ENCODE data around the gene RAB28.

RAB28 gene

GRCh38 chr4:13368217-13368616, 115.9 kb downstream of the RAB28 start:
- no peak for DNase-seq

GRCh38 chr4:13367691-13368090, 116.4 kb downstream of the RAB28 start:
- no peak for DNase-seq

- DNase-seq: no peak
These were observed 116.9 kb downstream of the RAB28 start for GRCh38 chr4:13367244-13367643.

- DNase-seq: no peak
These were observed 118.9 kb downstream of the RAB28 start for GRCh38 chr4:13365195-13365594.

GRCh38 chr4:13364653-13365052, 119.5 kb downstream of the RAB28 start:
- no peak for DNase-seq

GRCh38 chr4:13364172-13364571, 120.0 kb downstream of the RAB28 start:
- DNase-seq: no peak

GRCh38 chr4:13359809-13360208, 124.3 kb downstream of the RAB28 start:
- DNase-seq: no peak

- no peak for DNase-seq
These were observed 128.8 kb downstream of the RAB28 start for GRCh38 chr4:13355111-13355880.

GRCh38 chr4:13349096-13349495, 135.0 kb downstream of the RAB28 start:
- no peak for DNase-seq

GRCh38 chr4:13348216-13348615, 135.9 kb downstream of the RAB28 start:
- no peak for DNase-seq

- no peak for DNase-seq
These were observed 136.5 kb downstream of the RAB28 start for GRCh38 chr4:13347517-13348125.

GRCh38 chr4:13344216-13344615, 139.9 kb downstream of the RAB28 start:
- DNase-seq: no peak

GRCh38 chr4:13340672-13341071, 143.5 kb downstream of the RAB28 start:
- DNase-seq: no peak

GRCh38 chr4:13331827-13332226, 152.3 kb downstream of the RAB28 start:
- no peak for DNase-seq

GRCh38 chr4:13329963-13330362, 154.2 kb downstream of the RAB28 start:
- no peak for DNase-seq

GRCh38 chr4:13329340-13329850, 154.7 kb downstream of the RAB28 start:
- DNase-seq: no peak

GRCh38 chr4:13328591-13328990, 155.5 kb downstream of the RAB28 start:
- no peak for DNase-seq

GRCh38 chr4:13327991-13328390, 156.1 kb downstream of the RAB28 start:
- no peak for DNase-seq

GRCh38 chr4:13325744-13326143, 158.4 kb downstream of the RAB28 start:
- DNase-seq: no peak

- no peak for DNase-seq
These were observed 160.2 kb downstream of the RAB28 start for GRCh38 chr4:13323921-13324320.

GRCh38 chr4:13322681-13323101, 161.4 kb downstream of the RAB28 start:
- no peak for DNase-seq
